GM19193 (cell line): ENCODE measurements around the gene CIDEB.
A peak's percentile ranks its signal among the peaks of the same experiment; 100 is the strongest.

ENCODE experiments used
- POLR2A ChIP-seq: IDR thresholded peaks from 4 replicates; pipeline ENCODE4 v1.6.1; 2011; ENCODE audit not compliant: insufficient read depth, insufficient read length; ENCODE audit errors: extremely low read depth

CIDEB gene

GRCh38 chr14:24322672-24323071 is 14.9 kb upstream of the CIDEB start:
- TF ChIP-seq POLR2A: no peak

- TF ChIP-seq POLR2A: no peak
Observed at GRCh38 chr14:24321212-24321975, 13.6 kb upstream of the CIDEB start.

GRCh38 chr14:24317141-24317928 is 9.6 kb upstream of the CIDEB start:
- no peak for TF ChIP-seq POLR2A

GRCh38 chr14:24316597-24316950 is 8.8 kb upstream of the CIDEB start:
- TF ChIP-seq POLR2A: no peak

- no peak for TF ChIP-seq POLR2A
Observed at GRCh38 chr14:24315807-24316596, 8.2 kb upstream of the CIDEB start.

- no peak for TF ChIP-seq POLR2A
Observed at GRCh38 chr14:24315243-24315806, 7.5 kb upstream of the CIDEB start.

GRCh38 chr14:24314377-24315193 is 6.8 kb upstream of the CIDEB start:
- no peak for TF ChIP-seq POLR2A

- TF ChIP-seq POLR2A: no peak
Observed at GRCh38 chr14:24313913-24314312, 6.1 kb upstream of the CIDEB start.

- TF ChIP-seq POLR2A: no peak
Observed at GRCh38 chr14:24312736-24313507, 5.1 kb upstream of the CIDEB start.

GRCh38 chr14:24311837-24312615 is 4.2 kb upstream of the CIDEB start:
- TF ChIP-seq POLR2A: no peak

- TF ChIP-seq POLR2A: peak; percentile 29
Observed at GRCh38 chr14:24310646-24311604, 3.1 kb upstream of the CIDEB start, which contains the start of gene LTB4R. TSS of gene LTB4R (plus strand) at chr14:24311502. CDS start at chr14:24315652, 4,150 bp downstream.

- TF ChIP-seq POLR2A: no peak
Observed at GRCh38 chr14:24310265-24310645, 2.5 kb upstream of the CIDEB start.
